Right atrium auricular region (tissue), 2 donors: ENCODE results near the gene CEP95. TPM values are rescaled to one million over a fixed set of nuclear protein-coding genes. Genes with fewer than 3 reads are reported as not detected.

Experiments
- DNase-seq: peaks from one replicate; pipeline ENCODE4 v3.0.0-alpha.2; 2019; ENCODE audit warnings: low spot score
- H3K27ac ChIP-seq, 2 donors: fragments of 200-600 bp; sonication (generic); 1 replicate in 1 of 2; 2 replicates in 1 of 2; pipeline ENCODE4 v1.5.1; 2016 to 2019
- H3K27me3 ChIP-seq, 2 donors: fragments of 200-600 bp; sonication (generic); one replicate each; pipeline versions ENCODE4 v1.5.1 to v1.6.0; 2017 to 2019
- H3K36me3 ChIP-seq: fragments of 200-600 bp; sonication (generic); one replicate; pipeline ENCODE4 v1.5.1; 2016
- H3K4me1 ChIP-seq, 2 donors: fragments of 200-600 bp; sonication (generic); one replicate each; pipeline versions ENCODE4 v1.5.1 to v1.6.0; 2017 to 2019
- H3K4me3 ChIP-seq, 2 donors: fragments of 200-600 bp; sonication (generic); 1 replicate in 1 of 2; 2 replicates in 1 of 2; pipeline ENCODE4 v1.5.1; 2017 to 2019; ENCODE audit warnings: mild to moderate bottlenecking in 1 of 2, moderate library complexity in 1 of 2
- H3K9me3 ChIP-seq, 2 donors: fragments of 200-600 bp; sonication (generic); one replicate each; pipeline ENCODE4 v1.5.1; 2019
- CTCF ChIP-seq, 2 donors: fragments of 200-600 bp; sonication (generic); IDR thresholded peaks; one replicate each; pipeline ENCODE4 v1.5.1; 2019; ENCODE audit warnings: antibody characterized with exemption in 2 of 2
- microRNA-seq, 2 donors: library from miRNA; unstranded; fragments of <30 nt; microRNA quantifications; one replicate each; pipeline ENCODE4, GENCODE V29; 2016 to 2017; ENCODE audit warnings: borderline number of aligned reads in 2 of 2, borderline replicate concordance in 1 of 2
- total RNA-seq, 2 donors: library from RNA; depleted of rRNA; stranded (reverse); fragments of >200 nt; gene quantifications; one replicate each; pipeline ENCODE4 v1.1.0, GENCODE V29; 2016

CEP95 gene
- total RNA-seq, 2 donors from 2014 or later, result 15.8 to 19.9 TPM

- Histone ChIP-seq H3K27ac (no peak overlapping the region), H3K4me3 (no peak overlapping the region), H3K9me3 (no peaks in the 10 kb centered on the region), H3K4me1 (no peaks in the 10 kb centered on the region), H3K36me3 (peaks cover 59% of the 10 kb centered on the region), H3K27me3 (no peaks in the 10 kb centered on the region)
- no peak for DNase-seq
- TF ChIP-seq CTCF (IDR thresholded peaks at IDR 0.05), result no peak
Observed at GRCh38 chr17:64580384-64581315, 73.9 kb downstream of the CEP95 start.

GRCh38 chr17:64583038-64583437, 76.3 kb downstream of the CEP95 start:
- H3K4me3 ChIP-seq, result no peak overlapping the region
- no peaks in the 10 kb centered on the region for H3K4me1 ChIP-seq
- peaks cover 45% of the 10 kb centered on the region for H3K36me3 ChIP-seq
- H3K27me3 ChIP-seq, result no peaks in the 10 kb centered on the region
- no peak overlapping the region for H3K27ac ChIP-seq
- no peak for DNase-seq
- no peak for TF ChIP-seq CTCF (IDR thresholded peaks at IDR 0.05)
- no peaks in the 10 kb centered on the region for H3K9me3 ChIP-seq

- Histone ChIP-seq H3K4me3 (no peak overlapping the region), H3K36me3 (peaks cover 43% of the 10 kb centered on the region), H3K9me3 (no peaks in the 10 kb centered on the region), H3K27me3 (no peaks in the 10 kb centered on the region), H3K27ac (no peak overlapping the region), H3K4me1 (no peaks in the 10 kb centered on the region)
- TF ChIP-seq CTCF (IDR thresholded peaks at IDR 0.05), result no peak
- no peak for DNase-seq
Observed at GRCh38 chr17:64585146-64585545, 78.4 kb downstream of the CEP95 start.

Small RNA genes lying within 50 kb of the gene (microRNA-seq; reads per million reads assigned to microRNA genes)
- 6.4 to 7.1 reads per million in 2 donors for gene MIR3064
- gene MIR5047, result 0 reads per million in 2 donors

Other genes with a start within 250 kb of the CEP95 start
- 10 to 100 TPM; 42.6 to 44.4 TPM for gene TEX2, start 243.7 kb upstream of the CEP95 start, total RNA-seq
- 100 to 1,000 TPM in 1 of 2 donors, 10 to 100 TPM in 1; 77.5 to 153 TPM for gene PECAM1, start 116.1 kb upstream of the CEP95 start, total RNA-seq
- gene MILR1, start 57.9 kb upstream of the CEP95 start, total RNA-seq, result 1 to 10 TPM; 2.4 to 5.0 TPM
- 1 to 10 TPM; 2.7 to 3.3 TPM for gene POLG2, start 9.9 kb upstream of the CEP95 start, total RNA-seq
- 100 to 1,000 TPM; 215 to 620 TPM for gene DDX5, start 688 bp upstream of the CEP95 start, total RNA-seq
- gene SMURF2, start 155.3 kb downstream of the CEP95 start, total RNA-seq, result 10 to 100 TPM; 12.6 to 15.3 TPM